Adipocyte (in vitro differentiated cells): ENCODE measurements around the gene R3HDM4.
A peak's percentile ranks its signal among the peaks of the same experiment; 100 is the strongest.

Source experiments
- DNase-seq: peaks from one replicate; pipeline ENCODE4 v3.0.0-alpha.2; 2015; ENCODE audit warnings: low read depth
- H3K27me3 ChIP-seq: replicated peaks from 2 replicates; pipeline ENCODE4 v1.7.0; 2013; ENCODE audit warnings: mild to moderate bottlenecking, low read length, moderate library complexity; ENCODE audit not compliant: control insufficient read depth, insufficient read depth
- H3K36me3 ChIP-seq: 2 replicates; pipeline ENCODE4 v1.7.0; 2013; ENCODE audit warnings: low read length, mild to moderate bottlenecking, moderate library complexity; ENCODE audit not compliant: control insufficient read depth, insufficient read depth, severe bottlenecking
- H3K4me1 ChIP-seq: 2 replicates; pipeline ENCODE4 v1.7.0; 2013; ENCODE audit warnings: mild to moderate bottlenecking, low read length, moderate library complexity; ENCODE audit not compliant: control insufficient read depth, insufficient read depth
- H3K4me3 ChIP-seq: 2 replicates; pipeline ENCODE4 v1.7.0; 2013; ENCODE audit warnings: mild to moderate bottlenecking, low read length, moderate library complexity
- H3K9ac ChIP-seq: 2 replicates; pipeline ENCODE4 v1.7.0; 2013; ENCODE audit warnings: mild to moderate bottlenecking, low read length, moderate library complexity
- H3K9me3 ChIP-seq: 2 replicates; pipeline ENCODE4 v1.7.0; 2013; ENCODE audit warnings: mild to moderate bottlenecking, low read length, moderate library complexity; ENCODE audit not compliant: control insufficient read depth

The R3HDM4 gene

GRCh38 chr19:954272-954671 is 41.3 kb upstream of the R3HDM4 start:
- Histone ChIP-seq H3K36me3 (no peaks in the 10 kb centered on the region), H3K4me3 (no peak overlapping the region), H3K4me1 (peaks cover 4% of the 10 kb centered on the region), H3K9me3 (no peaks in the 10 kb centered on the region), H3K27me3 (no peaks in the 10 kb centered on the region), H3K9ac (no peak overlapping the region)
- DNase-seq: no peak

- no peaks in the 10 kb centered on the region for H3K27me3 ChIP-seq
- H3K36me3 ChIP-seq: no peaks in the 10 kb centered on the region
- no peaks in the 10 kb centered on the region for H3K9me3 ChIP-seq
- H3K4me3 ChIP-seq: no peak overlapping the region
- no peak overlapping the region for H3K9ac ChIP-seq
- DNase-seq: no peak
- H3K4me1 ChIP-seq: peaks cover 4% of the 10 kb centered on the region
Measured at GRCh38 chr19:953445-954271, 40.6 kb upstream of the R3HDM4 start.

GRCh38 chr19:952680-953444 is 39.8 kb upstream of the R3HDM4 start:
- Histone ChIP-seq H3K4me3 (no peak overlapping the region), H3K27me3 (no peaks in the 10 kb centered on the region), H3K36me3 (peaks cover 5% of the 10 kb centered on the region), H3K4me1 (peaks cover 4% of the 10 kb centered on the region), H3K9me3 (no peaks in the 10 kb centered on the region), H3K9ac (peak overlapping the region; percentile 42)
- no peak for DNase-seq

- DNase-seq: no peak
- Histone ChIP-seq H3K36me3 (peaks cover 10% of the 10 kb centered on the region), H3K9me3 (no peaks in the 10 kb centered on the region), H3K4me3 (no peak overlapping the region), H3K27me3 (no peaks in the 10 kb centered on the region), H3K4me1 (peaks cover 4% of the 10 kb centered on the region), H3K9ac (no peak overlapping the region)
Measured at GRCh38 chr19:952049-952679, 39.1 kb upstream of the R3HDM4 start.

- no peaks in the 10 kb centered on the region for H3K9me3 ChIP-seq
- DNase-seq: no peak
- peaks cover 4% of the 10 kb centered on the region for H3K4me1 ChIP-seq
- H3K4me3 ChIP-seq: no peak overlapping the region
- no peaks in the 10 kb centered on the region for H3K27me3 ChIP-seq
- peaks cover 10% of the 10 kb centered on the region for H3K36me3 ChIP-seq
- H3K9ac ChIP-seq: no peak overlapping the region
Measured at GRCh38 chr19:950352-951066, 37.5 kb upstream of the R3HDM4 start.

GRCh38 chr19:948842-949496 is 36.0 kb upstream of the R3HDM4 start:
- peaks cover 10% of the 10 kb centered on the region for H3K36me3 ChIP-seq
- peaks cover 11% of the 10 kb centered on the region for H3K4me1 ChIP-seq
- H3K9me3 ChIP-seq: no peaks in the 10 kb centered on the region
- no peak overlapping the region for H3K4me3 ChIP-seq
- no peak for DNase-seq
- no peaks in the 10 kb centered on the region for H3K27me3 ChIP-seq
- no peak overlapping the region for H3K9ac ChIP-seq

GRCh38 chr19:947707-948539 is 34.9 kb upstream of the R3HDM4 start:
- Histone ChIP-seq H3K36me3 (peaks cover 11% of the 10 kb centered on the region), H3K4me3 (no peak overlapping the region), H3K9ac (no peak overlapping the region), H3K4me1 (peaks cover 9% of the 10 kb centered on the region), H3K27me3 (no peaks in the 10 kb centered on the region), H3K9me3 (no peaks in the 10 kb centered on the region)
- no peak for DNase-seq

GRCh38 chr19:947090-947706 is 34.2 kb upstream of the R3HDM4 start:
- Histone ChIP-seq H3K9ac (no peak overlapping the region), H3K9me3 (no peaks in the 10 kb centered on the region), H3K4me3 (no peak overlapping the region), H3K27me3 (no peaks in the 10 kb centered on the region), H3K36me3 (peaks cover 16% of the 10 kb centered on the region), H3K4me1 (peaks cover 7% of the 10 kb centered on the region)
- DNase-seq: no peak

- no peak overlapping the region for H3K9ac ChIP-seq
- no peaks in the 10 kb centered on the region for H3K27me3 ChIP-seq
- H3K9me3 ChIP-seq: no peaks in the 10 kb centered on the region
- H3K4me1 ChIP-seq: peaks cover 7% of the 10 kb centered on the region
- peaks cover 24% of the 10 kb centered on the region for H3K36me3 ChIP-seq
- H3K4me3 ChIP-seq: no peak overlapping the region
- no peak for DNase-seq
Measured at GRCh38 chr19:945401-946252, 32.6 kb upstream of the R3HDM4 start.
